NOMO-1 (cell line): ENCODE measurements around the gene MYH8.

ENCODE experiments used
- DNase-seq, 2 experiments: peaks; one replicate each; lab custom pipeline; 2025; ENCODE audit not compliant: unreplicated experiment in 2 of 2; lab: John Stamatoyannopoulos, UW

The MYH8 gene

DNA sequence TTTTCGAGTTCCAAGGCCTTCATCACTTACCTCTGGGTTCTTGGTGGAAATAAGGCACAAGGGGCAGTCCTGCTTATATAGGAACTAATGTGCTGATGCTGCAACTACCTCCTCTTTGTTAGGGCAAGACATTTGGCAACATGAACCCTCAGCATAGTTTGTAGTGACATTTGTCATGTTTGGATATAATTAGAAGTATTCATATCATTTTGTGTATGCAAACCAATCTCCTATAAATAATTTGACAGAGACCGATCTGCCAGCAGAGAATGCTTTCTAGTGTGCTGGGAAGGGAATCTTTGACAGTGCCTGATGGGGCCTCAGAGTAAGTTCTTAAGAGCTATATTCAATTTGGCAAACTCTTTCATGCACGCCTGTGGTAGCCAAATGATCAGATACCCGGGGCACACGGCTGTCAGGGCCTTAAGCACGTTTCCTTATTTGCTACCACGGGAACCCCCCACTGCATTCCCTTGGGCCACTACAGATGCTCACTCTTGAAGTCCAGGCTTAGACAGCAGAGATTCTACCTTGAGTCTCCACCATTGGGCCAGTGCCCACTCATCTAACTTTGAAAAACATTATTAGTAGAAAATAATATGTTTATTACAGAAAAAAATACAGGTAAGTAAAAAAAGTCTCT is at the start of gene MYH8:
MYH8 (minus strand) TSS at position 51 of the 643 bp plus-strand sequence. CDS start 1,723 bp downstream, outside the sequence.
- DNase-seq, result no peak

DNA sequence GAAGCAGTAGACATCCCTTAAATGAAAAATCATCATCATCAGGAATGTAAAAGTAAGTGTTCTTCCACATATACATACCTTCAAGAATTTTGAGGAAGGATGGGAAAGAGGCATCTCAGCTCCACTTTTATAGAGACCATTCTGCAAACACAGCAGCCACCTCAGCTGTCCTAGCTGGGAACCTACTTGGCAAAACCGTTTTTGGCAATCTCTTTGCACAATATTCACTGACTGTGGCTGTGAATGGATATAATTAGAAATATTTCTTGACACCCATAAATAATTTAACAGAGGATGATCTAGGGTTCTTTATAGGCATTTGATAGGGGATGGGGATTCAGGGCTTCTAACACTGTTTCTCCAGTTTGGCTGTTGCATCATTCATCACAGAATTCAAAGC is 47.7 kb upstream of the MYH8 start, which contains the start of gene MYH4:
MYH4 (minus strand) TSS at position 101 of the 400 bp plus-strand sequence. CDS start 2,814 bp downstream, outside the sequence.
- DNase-seq, result no peak

DNA sequence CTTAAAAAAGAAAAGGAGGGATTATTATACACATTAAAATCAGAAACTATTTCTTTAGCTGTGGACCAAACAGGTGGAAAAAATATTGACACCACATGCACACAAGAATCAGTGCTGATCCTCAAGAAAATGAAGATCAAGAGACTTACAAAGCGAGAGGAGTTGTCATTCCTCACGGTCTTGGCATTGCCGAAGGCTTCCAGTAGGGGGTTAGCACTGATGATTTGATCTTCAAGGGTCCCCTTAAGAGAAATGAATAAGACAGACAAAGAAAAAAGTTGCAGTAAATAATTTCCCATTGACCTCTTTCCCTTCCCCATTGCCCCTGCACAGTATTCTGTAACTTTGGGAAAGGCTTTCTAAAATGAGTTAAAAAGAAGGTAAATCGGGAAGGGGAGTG is 41.7 kb upstream of the MYH8 start:
- no peak for DNase-seq

DNA sequence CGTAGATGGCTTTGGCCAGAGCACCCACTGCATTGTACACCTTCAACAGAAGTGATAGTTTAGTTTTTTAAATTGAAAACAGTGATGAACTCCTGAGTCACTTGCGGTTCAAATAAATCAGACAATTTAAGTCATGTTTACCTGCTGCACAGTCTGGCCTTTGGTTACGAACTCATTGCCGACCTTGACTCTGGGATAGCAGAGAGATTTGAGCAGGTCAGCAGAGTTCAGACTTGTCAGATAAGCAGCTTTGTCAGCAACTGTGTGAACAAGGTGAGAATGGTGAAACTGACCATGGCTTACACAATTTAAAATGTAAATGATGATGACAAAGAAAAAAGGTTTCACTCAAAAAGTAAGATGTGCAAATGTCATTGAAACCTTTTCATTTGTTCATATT is 38.3 kb upstream of the MYH8 start:
- no peak for DNase-seq

DNA sequence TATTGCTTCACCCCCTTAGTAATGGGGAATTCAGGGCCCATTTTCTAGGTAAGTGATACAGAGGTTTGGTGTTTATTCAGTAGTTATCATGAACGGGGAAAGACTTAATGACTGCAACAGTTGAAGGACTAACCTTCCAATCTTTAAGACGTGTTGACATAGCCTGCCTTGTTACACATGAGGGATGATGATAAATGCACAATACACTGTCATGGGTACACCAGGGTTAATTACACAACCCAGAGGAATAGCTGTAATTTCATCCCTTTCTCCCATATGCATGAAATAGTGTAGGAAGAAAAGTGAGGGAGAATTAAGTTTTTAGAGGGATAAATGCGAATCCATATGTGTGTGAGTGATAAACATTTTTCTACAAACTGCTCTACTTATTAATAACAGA is 37.0 kb upstream of the MYH8 start:
- DNase-seq, result no peak

DNA sequence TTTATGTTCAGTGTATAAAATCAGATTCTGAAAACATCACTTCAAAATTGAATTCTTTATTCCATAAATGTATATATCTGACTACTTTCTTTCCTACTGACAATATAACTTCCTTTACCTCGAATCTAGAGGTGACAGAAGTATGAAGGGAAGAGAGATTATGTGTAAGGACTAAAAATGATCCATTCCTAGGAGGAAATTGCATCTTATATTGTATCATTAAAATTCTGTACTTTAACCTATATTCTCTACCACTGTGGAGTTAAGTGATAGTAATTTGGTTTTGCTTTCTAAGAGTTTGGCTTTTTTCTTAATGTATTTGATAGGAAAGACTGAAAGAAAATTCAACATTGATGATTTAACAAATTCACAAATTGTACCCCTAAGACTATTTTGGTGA is 36.2 kb upstream of the MYH8 start:
- no peak for DNase-seq

DNA sequence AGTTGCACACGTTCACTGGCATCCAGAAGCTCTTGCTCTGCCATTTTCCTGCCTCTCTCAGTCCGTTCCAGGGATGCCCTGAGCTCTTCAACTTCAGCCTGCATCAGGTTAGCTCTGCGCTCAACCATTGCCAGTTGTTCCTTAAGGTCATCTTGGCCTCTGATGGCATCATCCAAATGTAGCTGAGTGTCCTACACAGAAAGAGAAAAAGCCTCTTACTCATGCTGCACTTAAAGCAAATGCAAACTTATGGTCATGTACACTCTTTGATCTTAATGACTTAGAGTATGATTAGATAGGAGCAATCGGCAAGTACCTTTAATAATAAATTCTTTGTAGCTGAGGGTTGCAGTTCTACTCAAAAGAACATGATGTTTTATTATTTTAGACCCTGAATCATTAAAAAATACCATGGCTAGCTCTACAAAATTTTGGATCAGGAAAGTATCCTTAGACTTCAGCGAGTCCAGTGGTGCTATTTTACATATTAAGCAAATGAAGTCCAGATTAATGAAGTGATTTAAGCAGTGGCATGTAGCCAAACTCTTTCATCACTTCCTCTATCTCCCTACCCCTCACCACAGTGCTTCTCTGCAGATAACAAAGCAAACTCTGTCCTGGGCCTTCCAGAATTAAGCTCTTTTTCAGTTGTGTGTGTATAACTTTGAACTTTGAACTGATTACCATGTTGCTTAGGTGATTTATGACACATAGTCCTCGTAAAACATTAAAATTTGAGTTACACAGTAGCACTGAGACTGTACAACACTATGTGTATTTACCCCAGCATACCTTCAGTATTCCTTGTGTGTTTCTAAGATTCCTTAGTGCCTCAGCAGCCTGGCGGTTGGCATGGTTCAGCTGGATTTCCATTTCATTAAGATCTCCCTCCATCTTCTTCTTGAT is 25.5 kb upstream of the MYH8 start:
- DNase-seq, result no peak

DNA sequence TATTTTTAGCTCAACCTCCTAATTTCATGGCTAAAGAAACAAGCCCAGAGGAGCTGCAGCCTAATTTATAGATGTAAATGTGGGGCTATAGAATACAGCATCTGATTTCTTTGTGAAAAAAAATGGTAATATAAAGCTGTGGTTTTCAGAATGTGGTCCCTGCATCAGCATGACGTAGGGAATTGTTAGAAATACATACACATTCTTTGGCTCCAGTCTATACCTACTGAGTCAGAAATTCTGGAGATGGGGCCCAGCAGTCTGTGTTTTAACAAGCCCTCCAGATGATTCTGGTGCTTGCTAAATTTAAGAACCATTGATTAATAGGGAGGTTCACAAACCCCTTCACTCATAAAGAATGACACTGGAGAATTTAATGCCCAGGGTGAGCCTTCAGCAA is 18.1 kb upstream of the MYH8 start:
- no peak for DNase-seq

DNA sequence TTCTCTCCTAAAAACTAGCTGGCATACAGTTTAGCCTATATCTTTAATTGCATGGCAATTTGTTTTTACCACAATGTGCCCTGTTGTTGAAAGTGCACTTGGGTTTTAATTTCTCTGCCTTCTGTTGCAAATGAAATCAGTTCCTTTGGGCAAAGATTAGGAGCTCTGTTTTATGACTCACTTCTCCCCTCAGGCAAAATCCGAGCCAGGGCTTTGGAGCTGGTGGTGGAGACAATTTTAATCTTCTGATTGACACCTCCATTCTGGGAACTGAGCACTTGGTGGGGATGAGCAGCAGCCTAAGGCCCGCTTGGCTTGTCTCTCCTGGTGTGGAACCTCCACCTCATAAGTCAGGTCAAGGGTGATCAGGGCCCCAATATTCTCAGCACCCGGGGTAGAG is 13.3 kb upstream of the MYH8 start:
- DNase-seq, result no peak

DNA sequence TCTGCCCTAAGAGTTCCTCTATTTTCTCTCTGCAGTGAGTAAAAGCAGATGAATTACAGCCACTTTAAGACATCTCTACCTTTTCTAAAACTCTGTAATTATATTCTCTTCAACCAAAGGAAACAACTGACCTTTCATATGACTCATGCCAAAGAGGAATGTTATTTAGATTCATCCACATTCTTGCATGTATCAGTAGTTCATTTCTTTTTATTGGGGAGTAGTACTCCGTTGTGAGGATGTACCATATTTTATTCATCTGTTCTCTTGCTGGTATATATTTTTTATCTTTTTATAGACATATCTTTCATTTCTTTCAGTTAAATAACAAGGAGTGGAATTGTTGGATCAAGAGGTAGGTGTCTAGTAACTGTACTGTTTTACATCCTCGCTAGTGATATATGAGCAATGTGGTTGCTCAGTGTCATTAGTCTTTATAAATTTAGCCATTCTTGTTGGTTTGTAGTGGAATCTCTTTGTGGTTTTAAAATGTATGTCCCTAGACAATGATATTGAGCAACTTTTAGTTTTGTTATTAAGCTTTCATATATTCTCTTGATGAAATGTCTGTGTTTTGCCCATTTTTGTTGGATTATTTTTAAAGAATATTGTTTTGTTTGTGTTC is 7.8 kb upstream of the MYH8 start:
- DNase-seq, result no peak

DNA sequence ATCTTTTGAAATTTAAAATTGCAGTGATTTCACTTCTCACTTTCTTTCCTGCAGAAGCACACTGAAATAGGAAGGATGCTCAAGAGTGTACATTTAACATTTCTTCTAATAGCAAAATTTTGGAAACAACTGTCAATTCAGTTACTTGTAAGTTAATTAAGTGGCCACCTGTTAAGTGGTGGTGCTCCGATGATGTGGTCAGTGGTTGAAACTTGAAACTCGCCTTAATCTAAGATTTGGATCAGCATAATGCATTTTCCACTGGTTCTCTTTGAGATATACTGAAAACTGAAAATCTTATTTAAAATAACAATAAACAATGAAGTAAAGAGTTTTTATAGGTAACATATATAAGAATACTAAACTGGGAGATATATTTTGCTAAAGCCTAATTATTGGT is 7.0 kb upstream of the MYH8 start:
- DNase-seq, result no peak

DNA sequence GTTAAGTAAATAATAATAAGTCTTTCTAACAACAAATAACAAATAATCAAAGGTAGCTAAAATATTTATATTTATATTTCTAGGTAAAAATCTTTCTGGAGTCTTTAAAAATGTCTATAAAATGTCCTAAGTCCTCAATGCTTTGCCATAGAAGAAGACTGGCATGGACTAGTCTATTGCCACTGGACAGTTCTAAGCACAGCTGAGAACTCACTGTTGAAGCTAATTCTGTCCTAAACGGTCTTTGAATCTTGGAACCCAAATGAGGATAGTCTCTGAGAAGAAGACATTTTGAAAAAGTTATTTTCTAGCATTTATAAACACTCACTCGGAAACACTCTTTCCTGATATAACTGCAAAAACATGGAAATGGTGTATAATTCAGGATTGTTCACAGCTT is 539 bp downstream of the MYH8 start:
- no peak for DNase-seq

DNA sequence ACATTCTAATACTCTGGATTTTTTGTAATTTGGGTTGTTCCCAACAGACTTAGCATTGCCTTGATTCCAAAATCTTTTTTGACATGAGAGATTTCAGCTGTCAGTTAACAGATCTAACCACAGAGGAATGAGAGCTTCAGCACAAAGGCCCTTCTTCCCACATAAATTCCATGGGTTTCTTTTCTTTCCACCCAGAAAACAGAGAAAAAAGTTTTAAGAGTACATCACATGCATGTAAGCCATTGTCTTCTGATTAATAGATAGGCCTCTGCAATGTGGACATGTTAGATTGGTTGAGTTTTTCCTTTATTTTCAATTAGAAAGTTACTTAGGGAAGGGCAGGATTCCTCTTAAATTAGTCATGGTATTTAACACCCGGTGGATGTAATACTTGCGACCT is 939 bp downstream of the MYH8 start:
- no peak for DNase-seq

DNA sequence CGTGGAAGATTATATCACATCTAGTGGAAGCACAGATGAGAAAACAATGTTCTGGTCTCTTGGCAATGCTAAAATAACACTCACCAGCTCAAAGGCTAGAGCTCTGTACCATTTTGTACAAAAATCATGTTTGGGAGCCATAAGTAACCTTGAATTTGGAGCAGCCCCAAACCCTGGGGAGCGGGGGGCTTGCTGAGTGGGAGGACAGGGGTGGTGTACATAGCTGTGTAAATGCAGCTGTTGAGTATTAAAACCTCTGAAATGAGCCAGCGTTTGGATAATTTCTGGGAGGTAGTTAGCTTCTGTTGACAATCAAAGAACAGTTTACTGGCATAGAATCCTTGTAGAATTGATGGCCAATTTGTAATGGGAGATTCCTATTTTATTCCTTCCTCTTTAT is 4.3 kb downstream of the MYH8 start:
- DNase-seq, result no peak

DNA sequence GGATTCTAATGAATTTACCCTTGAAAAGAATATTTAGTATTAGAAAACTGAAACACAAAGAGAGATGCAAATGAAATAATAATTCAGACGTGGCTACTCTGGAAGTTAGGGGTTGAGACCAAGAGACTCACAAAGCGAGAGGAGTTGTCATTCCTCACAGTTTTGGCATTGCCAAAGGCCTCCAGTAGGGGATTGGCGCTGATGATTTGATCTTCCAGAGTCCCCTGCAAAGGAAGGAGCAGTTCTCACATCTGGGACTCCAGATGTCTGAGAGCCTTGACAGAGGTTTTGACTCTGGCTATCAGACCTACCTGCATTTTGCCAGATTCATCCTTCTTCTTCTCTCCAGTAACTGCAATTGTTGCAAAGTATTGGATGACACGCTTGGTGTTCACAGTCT is 6.6 kb downstream of the MYH8 start:
- DNase-seq, result no peak

DNA sequence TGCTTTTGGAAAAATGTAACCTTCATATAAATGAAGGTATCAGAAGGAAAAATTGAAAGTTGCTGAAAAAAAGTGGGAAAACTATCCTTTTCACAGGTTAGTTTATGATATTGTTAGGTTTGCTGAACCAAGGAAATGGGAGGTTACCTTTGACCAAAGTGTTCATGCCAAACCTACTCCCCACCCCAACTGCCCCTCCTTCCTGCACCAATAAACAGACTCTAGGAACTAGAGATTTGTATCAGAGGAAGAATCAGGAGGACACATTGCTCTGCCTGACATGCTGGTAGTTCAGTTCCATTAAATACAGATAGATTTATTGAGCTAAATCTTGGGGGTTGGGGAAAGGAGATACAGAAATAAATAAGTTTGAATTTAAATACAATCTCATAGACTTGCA is 18.2 kb downstream of the MYH8 start:
- DNase-seq, result no peak

DNA sequence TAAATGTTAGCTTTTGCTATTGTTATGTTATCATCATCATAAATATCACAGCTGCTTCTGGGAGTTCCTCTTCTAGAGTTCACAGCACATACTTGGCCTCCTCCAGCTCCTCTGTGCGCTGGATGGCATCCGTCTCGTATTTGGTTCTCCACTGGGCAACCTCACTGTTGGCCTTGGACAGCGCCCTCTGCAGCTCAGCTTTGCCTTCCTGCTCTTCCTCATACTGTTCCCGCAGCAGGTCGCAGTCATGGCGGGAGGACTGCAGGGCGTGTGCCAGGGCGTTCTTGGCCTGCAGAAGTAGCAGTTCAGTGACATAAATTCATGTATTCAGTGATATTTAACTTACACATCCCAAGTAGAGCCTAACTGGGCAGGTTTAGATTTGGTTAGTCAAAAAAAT is 23.4 kb downstream of the MYH8 start:
- DNase-seq, result no peak

DNA sequence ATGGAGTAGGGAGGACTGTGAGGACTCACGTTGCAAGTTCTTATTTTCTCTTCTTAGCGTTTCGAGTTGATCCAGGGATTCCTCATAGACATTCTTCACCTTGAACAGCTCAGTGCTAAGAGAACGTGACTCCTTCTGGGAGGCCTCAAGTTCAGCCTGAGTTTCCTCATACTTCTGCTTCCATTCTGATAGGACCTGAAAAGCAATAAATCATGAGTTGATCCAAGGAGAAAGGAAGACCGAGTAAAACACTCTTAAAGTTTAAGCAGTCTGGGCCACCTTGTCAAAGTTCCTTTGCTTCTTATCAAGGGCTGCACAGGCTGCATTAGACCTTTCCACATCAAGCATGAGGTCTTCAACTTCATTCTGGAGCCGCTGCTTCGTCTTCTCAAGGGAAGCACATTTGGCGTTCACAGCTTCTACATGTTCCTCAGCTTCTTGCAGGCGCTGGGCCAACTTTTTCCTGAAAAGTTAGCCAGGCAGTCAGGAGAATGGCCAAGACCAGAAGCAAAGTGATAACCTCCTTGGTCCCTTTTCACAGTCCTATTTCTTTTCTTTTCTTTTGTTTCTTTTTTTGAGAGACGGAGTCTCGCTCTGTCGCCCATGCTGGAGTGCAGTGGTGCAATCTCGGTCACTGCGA is 25.1 kb downstream of the MYH8 start:
- DNase-seq, result no peak

DNA sequence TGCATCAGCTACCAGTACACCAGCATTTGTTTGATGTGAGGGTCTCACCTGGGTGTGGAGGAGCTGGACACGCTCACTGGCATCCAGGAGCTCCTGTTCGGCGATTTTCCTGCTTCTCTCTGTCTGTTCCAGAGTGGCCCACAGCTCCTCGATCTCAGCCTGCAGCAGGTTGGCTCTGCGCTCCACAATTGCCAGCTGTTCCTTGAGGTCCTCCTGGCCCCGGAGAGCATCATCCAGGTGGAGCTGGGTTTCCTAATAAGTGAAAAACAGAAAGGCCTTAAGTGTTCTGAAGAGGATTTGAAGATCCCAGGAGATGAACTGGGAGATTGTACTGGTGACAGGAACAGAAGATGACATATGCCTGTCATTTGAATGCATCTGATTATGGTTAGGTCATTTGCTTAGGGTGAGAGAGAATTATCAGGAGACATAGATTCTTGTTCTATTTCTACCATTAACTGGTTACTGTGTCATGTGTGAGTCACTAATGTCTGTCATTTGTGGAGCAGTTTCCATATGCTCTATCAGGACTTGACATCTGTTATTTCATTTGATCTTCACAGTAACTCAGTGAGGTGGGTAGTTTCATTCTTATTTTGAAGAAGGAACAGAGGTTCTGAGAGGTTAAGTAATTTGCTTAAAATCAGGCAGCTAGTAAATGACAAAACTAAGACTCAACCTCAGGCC is 27.4 kb downstream of the MYH8 start:
- no peak for DNase-seq

DNA sequence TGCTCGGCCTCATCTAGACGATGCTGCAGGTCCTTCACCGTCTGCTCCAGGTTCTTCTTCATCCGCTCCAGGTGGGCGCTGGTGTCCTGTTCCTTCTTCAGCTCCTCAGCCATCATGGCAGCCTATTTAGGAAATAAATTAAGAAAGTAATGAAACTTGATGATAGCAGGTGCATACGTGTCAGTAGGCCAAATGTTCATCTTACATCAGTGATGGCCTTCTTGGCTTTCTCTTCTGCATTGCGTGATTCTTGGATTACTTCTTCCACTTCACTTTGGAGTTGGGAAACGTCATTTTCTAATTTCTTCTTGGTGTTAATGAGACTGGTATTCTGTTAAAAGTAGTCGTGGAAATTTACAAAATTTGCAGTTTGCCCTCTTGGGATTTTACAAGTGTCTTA is 28.9 kb downstream of the MYH8 start:
- no peak for DNase-seq

DNA sequence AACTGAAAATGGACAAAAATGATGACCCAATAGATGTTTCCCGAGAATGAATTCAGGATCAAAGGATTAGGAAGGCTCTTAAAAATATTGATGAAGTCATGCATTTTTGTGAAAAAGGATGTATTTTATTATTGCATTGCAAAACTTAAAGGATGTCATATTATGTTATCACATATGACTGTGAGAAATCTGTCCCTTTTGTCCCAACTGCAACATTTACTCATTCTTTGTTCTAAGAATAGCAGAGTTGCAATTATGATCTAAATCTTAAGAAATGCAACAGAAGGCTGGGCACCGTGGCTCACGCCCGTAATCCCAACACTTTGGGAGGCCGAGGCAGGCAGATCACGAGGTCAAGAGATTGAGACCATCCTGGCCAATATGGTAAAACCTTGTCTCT is 35.9 kb downstream of the MYH8 start:
- no peak for DNase-seq
